A549 (cell line): ENCODE measurements around the gene CCKAR. TPM values are rescaled to one million over a fixed set of nuclear protein-coding genes. Genes with fewer than 3 reads are reported as not detected.

Source experiments
- ATAC-seq, 2 experiments: fragments of 200-7000 bp in 1 of 2; fragments of >200 bp in 1 of 2; cut with Nextera tagmentation in 1 of 2; cut with Tn5 transposase in 1 of 2; 3 replicates each; pipeline versions ENCODE4 v1.8.0 to v1.9.1; 2018 to 2020; ENCODE audit warnings: mild to moderate bottlenecking in 1 of 2, moderate library complexity in 1 of 2
- CTCF ChIA-PET: fragments of 300-600 bp; sonication (Branson Sonifier 250); formaldehyde crosslinking; extraction: SDS; loops from one replicate; lab custom pipeline; 2021; ENCODE audit warnings: antibody characterized with exemption, inconsistent platforms; lab: Yijun Ruan, JAX
- POLR2A ChIA-PET: fragments of 350-600 bp; formaldehyde crosslinking; extraction: SDS; loops from one replicate; lab custom pipeline; 2021; ENCODE audit warnings: antibody characterized with exemption, inconsistent platforms; lab: Yijun Ruan, JAX
- DNase-seq, 2 experiments: peaks; one replicate each; pipeline versions ENCODE4 v3.0.0 to v3.0.0-alpha.2; 2011 to 2016; ENCODE audit warnings: low read depth in 1 of 2, low spot score in 1 of 2
- FAIRE-seq: peaks from 2 replicates; lab custom pipeline; 2011; peaks lifted over from hg19 to GRCh38; lab: Jason Lieb, UNC
- H3K27ac ChIP-seq, 2 experiments: fragments of >200 bp; sonication (Bioruptor Twin); formaldehyde crosslinking; 3 replicates each; pipeline ENCODE4 v1.5.1; 2016 to 2017
- H3K4me1 ChIP-seq: fragments of >200 bp; sonication (Bioruptor Twin); formaldehyde crosslinking; 3 replicates; pipeline ENCODE4 v1.6.1; 2016
- H3K4me2 ChIP-seq: fragments of >200 bp; sonication (Bioruptor Twin); formaldehyde crosslinking; 3 replicates; pipeline ENCODE4 v1.6.1; 2016
- H3K4me3 ChIP-seq: fragments of >200 bp; sonication (Bioruptor Twin); formaldehyde crosslinking; 3 replicates; pipeline ENCODE4 v1.5.1; 2016
- H3K9me3 ChIP-seq: fragments of >200 bp; sonication (Bioruptor Twin); formaldehyde crosslinking; 3 replicates; pipeline ENCODE4 v1.6.1; 2016
- CHD2 ChIP-seq: fragments of 150-350 bp; IDR thresholded peaks from 2 replicates; pipeline ENCODE4 v1.6.1; 2014; ENCODE audit warnings: low read length; ENCODE audit not compliant: partially characterized antibody
- CHD4 ChIP-seq: fragments of 200-600 bp; sonication (generic); IDR thresholded peaks from 2 replicates; pipeline ENCODE4 v1.6.1; 2016; ENCODE audit warnings: antibody characterized with exemption, mild to moderate bottlenecking, borderline replicate concordance
- EHF ChIP-seq: fragments of 250-450 bp; sonication (Bioruptor Pico); IDR thresholded peaks from 2 replicates; pipeline ENCODE4 v1.5.0; 2020; ENCODE audit warnings: mild to moderate bottlenecking
- EHMT2 ChIP-seq: fragments of 200-600 bp; sonication (generic); IDR thresholded peaks from 2 replicates; pipeline ENCODE4 v1.6.1; 2016; ENCODE audit warnings: antibody characterized with exemption, low read depth, mild to moderate bottlenecking, moderate library complexity
- ELK1 ChIP-seq: fragments of 150-350 bp; IDR thresholded peaks from 2 replicates; pipeline ENCODE4 v1.6.1; 2014; ENCODE audit warnings: low read depth, mild to moderate bottlenecking, low read length
- FOSL2 ChIP-seq, 2 experiments: fragments of 450-650 bp in 1 of 2; fragments of >200 bp in 1 of 2; sonication (Bioruptor Twin) in 1 of 2; formaldehyde crosslinking; IDR thresholded peaks; 2 replicates each; pipeline versions ENCODE4 v1.5.0 to v1.6.1; 2016 to 2020; ENCODE audit warnings: mild to moderate bottlenecking in 1 of 2, moderate library complexity in 1 of 2
- FOXS1 ChIP-seq: fragments of 250-450 bp; sonication (Bioruptor Pico); IDR thresholded peaks from 2 replicates; pipeline ENCODE4 v1.5.0; 2020; ENCODE audit warnings: mild to moderate bottlenecking, moderate library complexity
- HES2 ChIP-seq: fragments of >200 bp; sonication (Bioruptor Twin); formaldehyde crosslinking; IDR thresholded peaks from 2 replicates; pipeline ENCODE4 v1.6.1; 2016
- HMGXB4 ChIP-seq: fragments of 250-450 bp; sonication (Bioruptor Pico); IDR thresholded peaks from 2 replicates; pipeline ENCODE4 v1.5.0; 2021; ENCODE audit warnings: mild to moderate bottlenecking, moderate library complexity, borderline replicate concordance
- HOXA7 ChIP-seq: fragments of 250-450 bp; sonication (Bioruptor Pico); IDR thresholded peaks from 2 replicates; pipeline ENCODE4 v1.5.0; 2020; ENCODE audit warnings: mild to moderate bottlenecking, moderate library complexity
- HOXB5 ChIP-seq: fragments of 250-450 bp; sonication (Bioruptor Pico); IDR thresholded peaks from 2 replicates; pipeline ENCODE4 v1.5.0; 2020; ENCODE audit warnings: mild to moderate bottlenecking, moderate library complexity
- KDM1A ChIP-seq: fragments of 200-600 bp; sonication (generic); IDR thresholded peaks from 2 replicates; pipeline ENCODE4 v1.6.1; 2016; ENCODE audit warnings: low read depth, mild to moderate bottlenecking
- MAX ChIP-seq: IDR thresholded peaks from 2 replicates; pipeline ENCODE4 v1.6.1; 2012
- MYC ChIP-seq: IDR thresholded peaks from 2 replicates; pipeline ENCODE4 v1.6.1; 2012; ENCODE audit warnings: mild to moderate bottlenecking, inconsistent platforms, low read length, improper control_type of control experiment, borderline replicate concordance
- NFE2L2 ChIP-seq: fragments of 150-350 bp; conservative IDR thresholded peaks from 2 replicates; pipeline ENCODE4 v1.6.1; 2014; ENCODE audit warnings: low read length
- NR3C1 ChIP-seq: fragments of >200 bp; sonication (Bioruptor Twin); formaldehyde crosslinking; IDR thresholded peaks from 3 replicates; pipeline ENCODE4 v1.6.1; 2017
- PHF8 ChIP-seq: fragments of 200-600 bp; sonication (generic); IDR thresholded peaks from 2 replicates; pipeline ENCODE4 v1.6.1; 2016; ENCODE audit warnings: low read depth, mild to moderate bottlenecking, antibody characterized with exemption, moderate library complexity, borderline replicate concordance
- POLR2A ChIP-seq: IDR thresholded peaks from 2 replicates; pipeline ENCODE4 v1.6.1; 2012; ENCODE audit warnings: mild to moderate bottlenecking, low read length
- POLR2AphosphoS2 ChIP-seq: conservative IDR thresholded peaks from 2 replicates; pipeline ENCODE4 v1.6.1; 2012; ENCODE audit warnings: low read length, improper control_type of control experiment, inconsistent platforms
- RAD21 ChIP-seq, 2 experiments: fragments of >200 bp in 1 of 2; sonication (Bioruptor Twin) in 1 of 2; formaldehyde crosslinking in 1 of 2; IDR thresholded peaks in 1 of 2; conservative IDR thresholded peaks in 1 of 2; 2 replicates in 1 of 2; 3 replicates in 1 of 2; pipeline ENCODE4 v1.6.1; 2012 to 2018; ENCODE audit warnings: inconsistent platforms in 1 of 2
- RCOR1 ChIP-seq: fragments of 150-350 bp; IDR thresholded peaks from 2 replicates; pipeline ENCODE4 v1.6.1; 2014; ENCODE audit warnings: antibody characterized with exemption, low read length, low read depth
- RFX5 ChIP-seq: fragments of 450-650 bp; IDR thresholded peaks from 2 replicates; pipeline ENCODE4 v1.7.1; 2014; ENCODE audit warnings: antibody characterized with exemption, mild to moderate bottlenecking, moderate library complexity
- RNF2 ChIP-seq: fragments of 200-600 bp; sonication (generic); IDR thresholded peaks from 2 replicates; pipeline ENCODE4 v1.6.1; 2016; ENCODE audit warnings: low read depth, mild to moderate bottlenecking, antibody characterized with exemption, moderate library complexity, borderline replicate concordance
- USF2 ChIP-seq: fragments of 450-650 bp; IDR thresholded peaks from 2 replicates; pipeline ENCODE4 v1.6.1; 2014; ENCODE audit warnings: antibody characterized with exemption
- ZC3H11A ChIP-seq: fragments of 450-650 bp; IDR thresholded peaks from 2 replicates; pipeline ENCODE4 v1.6.1; 2014; ENCODE audit warnings: antibody characterized with exemption, mild to moderate bottlenecking
- ZNF302 ChIP-seq: fragments of 250-450 bp; sonication (Bioruptor Pico); IDR thresholded peaks from 2 replicates; pipeline ENCODE4 v1.9.0; 2021; ENCODE audit warnings: inconsistent platforms, mild to moderate bottlenecking, moderate library complexity
- ZSCAN20 ChIP-seq: fragments of 250-450 bp; sonication (Bioruptor Pico); IDR thresholded peaks from 2 replicates; pipeline ENCODE4 v1.8.0; 2022; ENCODE audit warnings: mild to moderate bottlenecking, moderate library complexity
- WGBS: methylation state at CpG from one replicate; pipeline ENCODE4 v1.1.6; 2017; ENCODE audit errors: missing lambda C conversion rate; 5-methylcytosine and 5-hydroxymethylcytosine counted together
- polyA plus RNA-seq, 4 experiments: library from polyadenylated mRNA; depleted of rRNA in 3 of 4; stranded (reverse); fragments of >200 nt; fragmentation: RNase III in 1 of 4; extraction: RNeasy Plus Mini Kit Qiagen cat#74134 plus additional on column Dnase treatment in 1 of 4; gene quantifications; 2 replicates in 3 of 4; 3 replicates in 1 of 4; pipeline ENCODE4 v1.2.3, GENCODE V29; 2011 to 2017

CCKAR gene
- polyA plus RNA-seq, 2 of the 4 experiments (the other 2 are of a cell fraction) = not detected

- H3K27ac ChIP-seq = no peak overlapping the region
- TF ChIP-seq ZC3H11A (no peak), HES2 (no peak), ZNF302 (CRISPR knock-in tag) (no peak), HOXB5 (CRISPR knock-in tag) (no peak), RAD21 (conservative IDR thresholded peaks at IDR 0.05 in 1 of 2, IDR thresholded peaks at IDR 0.05 in 1 of 2) (no peak), USF2 (no peak), POLR2AphosphoS2 (no peak), POLR2A (no peak)
- H3K4me1 ChIP-seq = no peaks in the 10 kb centered on the region
- POLR2A ChIA-PET = no interaction called here
- ATAC-seq (no peak), FAIRE-seq (no peak), DNase-seq (no peak)
- CTCF ChIA-PET = no interaction called here
- H3K9me3 ChIP-seq = 0 out of 3 replicates have a peak, but pooled peaks cover 7% of the 10 kb centered on the region
- no peak overlapping the region for H3K4me3 ChIP-seq
- no peak overlapping the region for H3K4me2 ChIP-seq
- WGBS = 65% methylated on average over 8 of the region's 8 CpGs
Observed at GRCh38 chr4:26496207-26496783, 6.0 kb upstream of the CCKAR start.

GRCh38 chr4:26493461-26493860 is 3.2 kb upstream of the CCKAR start:
- no peak for DNase-seq
- Histone ChIP-seq H3K9me3 (no peaks in the 10 kb centered on the region), H3K4me1 (no peaks in the 10 kb centered on the region), H3K27ac (no peak overlapping the region), H3K4me2 (no peak overlapping the region), H3K4me3 (no peak overlapping the region)
- ChIA-PET CTCF (no interaction called here), POLR2A (no interaction called here)
- WGBS = 18% methylated on average over 4 of the region's 4 CpGs
- FAIRE-seq = no peak
- no peak for ATAC-seq
- no peak for TF ChIP-seq ELK1
- no peak for TF ChIP-seq MYC
- no peak for TF ChIP-seq FOSL2 (IDR thresholded peaks at IDR 0.05)
- no peak for TF ChIP-seq FOSL2 (CRISPR knock-in tag; IDR thresholded peaks at IDR 0.05)
- TF ChIP-seq HMGXB4 = no peak
- TF ChIP-seq HOXA7 (CRISPR knock-in tag) = no peak
- no peak for TF ChIP-seq POLR2AphosphoS2
- TF ChIP-seq CHD4 = no peak
- no peak for TF ChIP-seq CHD2
- TF ChIP-seq RFX5 = no peak
- no peak for TF ChIP-seq FOXS1 (CRISPR knock-in tag)
- no peak for TF ChIP-seq NR3C1
- no peak for TF ChIP-seq RCOR1
- TF ChIP-seq EHF = no peak
- TF ChIP-seq EHMT2 = no peak
- TF ChIP-seq NFE2L2 = no peak
- no peak for TF ChIP-seq RNF2
- no peak for TF ChIP-seq PHF8
- TF ChIP-seq ZSCAN20 (CRISPR knock-in tag) = no peak
- TF ChIP-seq KDM1A = no peak
- no peak for TF ChIP-seq MAX
